Measurements from ENCODE around the gene CEACAM18.

Gene CEACAM18

GRCh38 chr19:51472607-51473006, 5.7 kb upstream of the CEACAM18 start:
- Histone ChIP-seq H3K9me3 (ENCODE audit: control insufficient read depth, insufficient read depth, low read length) (no peaks in the 10 kb centered on the region), H3K9me2 (replicated peaks; ENCODE audit: control insufficient read depth, low read length) (no peaks in the 10 kb centered on the region), H3K27ac (ENCODE audit: low read depth, low read length) (no peak overlapping the region), H3K4me3 (ENCODE audit: low read length) (no peak overlapping the region), H3K36me3 (ENCODE audit: control insufficient read depth, low read length) (no peaks in the 10 kb centered on the region), H3K4me1 (ENCODE audit: control insufficient read depth, low read length) (no peaks in the 10 kb centered on the region), H3K4me2 (ENCODE audit: low read length) (no peak overlapping the region), H4K20me1 (ENCODE audit: control insufficient read depth, insufficient read depth, low read depth, low read length) (no peaks in the 10 kb centered on the region), H3K27me3 (ENCODE audit: control insufficient read depth, low read length) (peaks cover 11% of the 10 kb centered on the region; the same call in 1 of the 2 replicates), H3F3A (ENCODE audit: control insufficient read depth, insufficient read depth) (no peaks in the 10 kb centered on the region), H3K79me2 (ENCODE audit: control insufficient read depth, low read length) (no peaks in the 10 kb centered on the region)
- TF ChIP-seq CTCF (IDR thresholded peaks at IDR 0.05; ENCODE audit: low read depth, low read length, poor library complexity, severe bottlenecking) (no peak), EZH2phosphoT487 (IDR thresholded peaks at IDR 0.05; ENCODE audit: borderline replicate concordance, low read length) (no peak)

GRCh38 chr19:51473009-51473707, 5.2 kb upstream of the CEACAM18 start:
- H3K4me1 ChIP-seq (ENCODE audit: control insufficient read depth, low read length), result no peaks in the 10 kb centered on the region
- TF ChIP-seq EZH2phosphoT487 (IDR thresholded peaks at IDR 0.05; ENCODE audit: borderline replicate concordance, low read length) (no peak), CTCF (IDR thresholded peaks at IDR 0.05; ENCODE audit: low read depth, low read length, poor library complexity, severe bottlenecking) (peak; percentile 84)
- no peak overlapping the region for H3K4me2 ChIP-seq (ENCODE audit: low read length)
- no peaks in the 10 kb centered on the region for H3F3A ChIP-seq (ENCODE audit: control insufficient read depth, insufficient read depth)
- H3K9me2 ChIP-seq (replicated peaks; ENCODE audit: control insufficient read depth, low read length), result no peaks in the 10 kb centered on the region
- no peaks in the 10 kb centered on the region for H3K9me3 ChIP-seq (ENCODE audit: control insufficient read depth, insufficient read depth, low read length)
- H3K79me2 ChIP-seq (ENCODE audit: control insufficient read depth, low read length), result no peaks in the 10 kb centered on the region
- no peaks in the 10 kb centered on the region for H4K20me1 ChIP-seq (ENCODE audit: control insufficient read depth, insufficient read depth, low read depth, low read length)
- H3K27me3 ChIP-seq (ENCODE audit: control insufficient read depth, low read length), result peaks cover 11% of the 10 kb centered on the region; the same call in 1 of the 2 replicates
- no peak overlapping the region for H3K27ac ChIP-seq (ENCODE audit: low read depth, low read length)
- H3K4me3 ChIP-seq (ENCODE audit: low read length), result no peak overlapping the region
- H3K36me3 ChIP-seq (ENCODE audit: control insufficient read depth, low read length), result no peaks in the 10 kb centered on the region

GRCh38 chr19:51476164-51476563, 2.2 kb upstream of the CEACAM18 start:
- H3K27ac ChIP-seq (ENCODE audit: low read depth, low read length), result no peak overlapping the region
- H4K20me1 ChIP-seq (ENCODE audit: control insufficient read depth, insufficient read depth, low read depth, low read length), result no peaks in the 10 kb centered on the region
- no peaks in the 10 kb centered on the region for H3K79me2 ChIP-seq (ENCODE audit: control insufficient read depth, low read length)
- H3K27me3 ChIP-seq (ENCODE audit: control insufficient read depth, low read length), result peaks cover 11% of the 10 kb centered on the region; the same call in 1 of the 2 replicates
- H3K36me3 ChIP-seq (ENCODE audit: control insufficient read depth, low read length), result no peaks in the 10 kb centered on the region
- TF ChIP-seq CTCF (IDR thresholded peaks at IDR 0.05; ENCODE audit: low read depth, low read length, poor library complexity, severe bottlenecking) (no peak), EZH2phosphoT487 (IDR thresholded peaks at IDR 0.05; ENCODE audit: borderline replicate concordance, low read length) (no peak)
- no peaks in the 10 kb centered on the region for H3K9me2 ChIP-seq (replicated peaks; ENCODE audit: control insufficient read depth, low read length)
- H3K4me3 ChIP-seq (ENCODE audit: low read length), result no peak overlapping the region
- H3K9me3 ChIP-seq (ENCODE audit: control insufficient read depth, insufficient read depth, low read length), result no peaks in the 10 kb centered on the region
- no peaks in the 10 kb centered on the region for H3K4me1 ChIP-seq (ENCODE audit: control insufficient read depth, low read length)
- H3F3A ChIP-seq (ENCODE audit: control insufficient read depth, insufficient read depth), result no peaks in the 10 kb centered on the region
- H3K4me2 ChIP-seq (ENCODE audit: low read length), result no peak overlapping the region

Data from DOHH2 (cell line).